Naive B cell (primary cell): ENCODE measurements around the gene MAST4. TPM values are rescaled to one million over a fixed set of nuclear protein-coding genes. Genes with fewer than 3 reads are reported as not detected.

Experiments
- ATAC-seq, 2 donors: fragments of 150-1000 bp; cut with Tn5 transposase; 2 replicates each; pipeline ENCODE4 v1.10.0; 2021; ENCODE audit warnings: low read depth in 2 of 2, mild to moderate bottlenecking in 2 of 2, moderate library complexity in 2 of 2
- DNase-seq: peaks from one replicate; pipeline ENCODE4 v3.0.0; 2022
- H3K27ac Mint-ChIP-seq, 6 donors: one replicate each; pipeline ENCODE4 v1.8.0; 2020 to 2022; ENCODE audit warnings: mild to moderate bottlenecking in 6 of 6, mixed read lengths in 6 of 6, moderate library complexity in 5 of 6, inconsistent platforms in 2 of 6
- H3K27me3 Mint-ChIP-seq, 3 donors: one replicate each; pipeline ENCODE4 v1.8.0; 2021 to 2022; ENCODE audit warnings: mixed read lengths in 3 of 3, mild to moderate bottlenecking in 1 of 3
- H3K36me3 Mint-ChIP-seq, 2 donors: one replicate each; pipeline ENCODE4 v1.8.0; 2020 to 2022; ENCODE audit warnings: mixed read lengths in 2 of 2, inconsistent platforms in 1 of 2, mild to moderate bottlenecking in 1 of 2
- H3K4me1 Mint-ChIP-seq, 3 donors: one replicate each; pipeline ENCODE4 v1.8.0; 2020 to 2022; ENCODE audit warnings: mixed read lengths in 3 of 3, inconsistent platforms in 1 of 3, mild to moderate bottlenecking in 1 of 3, moderate library complexity in 1 of 3
- H3K4me3 Mint-ChIP-seq, 8 donors: one replicate each; pipeline ENCODE4 v1.8.0; 2020 to 2022; ENCODE audit warnings: mild to moderate bottlenecking in 8 of 8, mixed read lengths in 8 of 8, moderate library complexity in 8 of 8, inconsistent platforms in 2 of 8
- H3K9me3 Mint-ChIP-seq, 7 donors: one replicate each; pipeline ENCODE4 v1.8.0; 2020 to 2022; ENCODE audit warnings: mixed read lengths in 7 of 7, mild to moderate bottlenecking in 5 of 7, inconsistent platforms in 2 of 7, moderate library complexity in 1 of 7
- polyA plus RNA-seq, 6 donors: library from polyadenylated mRNA; unstranded; fragments of 300-500 nt; fragmentation: Illumina TruSeq; gene quantifications; one replicate each; pipeline ENCODE4 v1.2.3, GENCODE V29; 2021; ENCODE audit warnings: low read depth in 6 of 6

Gene MAST4
- polyA plus RNA-seq, 6 donors from 2014 or later = 0.17 to 2.3 (median 1.3) TPM

DNA sequence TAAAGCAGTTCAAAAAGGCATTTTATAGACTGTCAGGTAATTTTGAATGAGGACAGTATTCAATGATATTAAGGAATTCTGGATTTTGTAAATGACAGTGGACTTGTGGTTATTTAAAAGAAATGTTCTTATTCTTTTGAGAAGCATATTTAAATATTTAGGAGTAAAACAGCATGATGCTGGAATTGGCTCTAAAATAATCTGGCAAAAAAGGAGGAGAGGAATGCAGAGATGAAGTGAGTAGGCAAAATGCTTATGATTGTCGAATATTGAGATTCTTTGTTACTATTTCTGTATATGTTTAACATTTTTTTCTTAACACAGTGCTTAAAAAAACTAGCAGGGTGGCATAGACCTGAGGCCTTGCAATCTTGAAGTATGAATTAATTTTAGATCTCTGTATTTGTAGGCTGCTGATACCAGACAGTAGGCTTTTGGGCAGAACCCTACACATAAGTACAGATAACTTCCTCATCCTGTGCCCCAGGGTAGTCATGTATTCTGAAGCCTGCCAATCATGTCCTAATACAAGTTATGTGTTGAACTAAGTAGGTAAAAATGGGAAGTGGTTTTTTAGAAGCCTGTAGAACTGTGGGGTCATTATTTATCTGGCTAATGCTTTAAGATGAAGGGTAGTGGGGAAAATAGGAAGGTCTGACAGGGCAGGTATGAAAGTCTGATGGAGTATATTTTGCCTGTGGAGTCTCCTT, 591.0 kb downstream of the MAST4 start:
- Mint-ChIP-seq H3K36me3 (peaks cover 63 to 78% of the 10 kb centered on the region in 2 donors), H3K9me3 (peaks cover 0 to 6% (median 2%) of the 10 kb centered on the region in 7 donors), H3K4me1 (peaks cover 73 to 88% (median 83%) of the 10 kb centered on the region in 3 donors), H3K4me3 (peak overlapping the region; percentile 61 to 98 (median 75)), H3K27ac (peak overlapping the region; percentile 53 to 96 (median 96)), H3K27me3 (no peaks in the 10 kb centered on the region)
- DNase-seq (peak; percentile 71), ATAC-seq (peak; percentile 100)

- no peak for ATAC-seq
- H3K27me3 Mint-ChIP-seq = no peaks in the 10 kb centered on the region
- H3K4me3 Mint-ChIP-seq = peak overlapping the region; percentile 67 to 98 (median 92)
- H3K27ac Mint-ChIP-seq = peak overlapping the region; percentile 29 to 96 (median 89)
- no peak for DNase-seq
- H3K9me3 Mint-ChIP-seq = peaks cover 2 to 12% (median 4%) of the 10 kb centered on the region in 7 donors
- peaks cover 79 to 88% (median 83%) of the 10 kb centered on the region in 3 donors for H3K4me1 Mint-ChIP-seq
- H3K36me3 Mint-ChIP-seq = peaks cover 62 to 81% of the 10 kb centered on the region in 2 donors
Observed at GRCh38 chr5:67188274-67189078, 592.3 kb downstream of the MAST4 start.

DNA sequence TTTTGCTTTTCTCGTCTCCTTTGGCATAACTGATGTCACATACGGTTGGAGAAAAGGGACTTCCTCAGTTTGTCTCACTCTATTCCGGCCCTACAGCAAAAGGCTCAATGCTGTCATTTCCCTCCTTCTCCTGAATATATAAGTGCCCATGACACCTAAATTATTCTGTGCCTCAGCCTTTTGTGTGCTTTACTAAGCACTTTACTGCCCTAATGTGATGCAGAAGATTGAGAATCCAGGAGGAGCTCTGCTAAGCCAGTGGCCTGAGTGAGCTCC, 592.8 kb downstream of the MAST4 start:
- Mint-ChIP-seq H3K9me3 (peaks cover 2 to 12% (median 4%) of the 10 kb centered on the region in 7 donors), H3K27ac (peak overlapping the region in 4 of 6 donors; percentile 4 to 96 (median 82)), H3K4me3 (peak overlapping the region; percentile 67 to 98 (median 92)), H3K4me1 (peaks cover 84 to 89% (median 88%) of the 10 kb centered on the region in 3 donors), H3K27me3 (no peaks in the 10 kb centered on the region), H3K36me3 (peaks cover 58 to 87% of the 10 kb centered on the region in 2 donors)
- DNase-seq (no peak), ATAC-seq (no peak)

DNA sequence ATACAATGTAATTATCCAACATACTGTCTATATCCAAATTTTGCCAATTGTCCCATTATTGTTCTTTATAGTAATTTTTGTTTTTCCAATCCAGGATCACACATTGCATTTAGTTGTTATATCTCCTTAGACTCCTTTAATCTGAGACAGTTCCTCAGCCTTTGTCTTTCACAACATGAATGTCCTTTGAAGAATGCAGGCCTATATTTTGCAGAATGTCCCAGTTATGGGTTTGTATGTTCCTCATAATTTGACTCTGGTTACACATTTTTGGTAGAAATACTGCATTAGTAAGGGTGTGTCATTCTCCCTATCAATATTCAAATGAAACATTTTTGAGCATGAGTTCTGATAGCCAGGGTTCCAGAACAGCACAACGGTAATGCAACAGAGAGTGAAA, 593.7 kb downstream of the MAST4 start:
- Mint-ChIP-seq H3K4me3 (peak overlapping the region; percentile 87 to 98 (median 92)), H3K9me3 (peaks cover 2 to 10% (median 4%) of the 10 kb centered on the region in 7 donors), H3K36me3 (peaks cover 65 to 95% of the 10 kb centered on the region in 2 donors), H3K27ac (peak overlapping the region in 4 of 6 donors; percentile 61 to 96 (median 88)), H3K4me1 (peaks cover 92 to 95% (median 93%) of the 10 kb centered on the region in 3 donors), H3K27me3 (no peaks in the 10 kb centered on the region)
- ATAC-seq (no peak), DNase-seq (no peak)

GRCh38 chr5:67190410-67190809, 594.2 kb downstream of the MAST4 start:
- ATAC-seq (no peak), DNase-seq (no peak)
- Mint-ChIP-seq H3K4me1 (peaks cover 88 to 92% (median 89%) of the 10 kb centered on the region in 3 donors), H3K27ac (peak overlapping the region in 5 of 6 donors; percentile 82 to 96 (median 89)), H3K36me3 (peaks cover 62 to 94% of the 10 kb centered on the region in 2 donors), H3K27me3 (no peaks in the 10 kb centered on the region), H3K9me3 (peaks cover 2 to 10% (median 4%) of the 10 kb centered on the region in 7 donors), H3K4me3 (peak overlapping the region; percentile 87 to 98 (median 92))

- peaks cover 2 to 10% (median 4%) of the 10 kb centered on the region in 7 donors for H3K9me3 Mint-ChIP-seq
- no peaks in the 10 kb centered on the region for H3K27me3 Mint-ChIP-seq
- peaks cover 66 to 97% of the 10 kb centered on the region in 2 donors for H3K36me3 Mint-ChIP-seq
- no peak for DNase-seq
- H3K4me1 Mint-ChIP-seq = peaks cover 89 to 96% (median 92%) of the 10 kb centered on the region in 3 donors
- peak overlapping the region in 5 of 6 donors; percentile 53 to 96 (median 88) for H3K27ac Mint-ChIP-seq
- H3K4me3 Mint-ChIP-seq = peak overlapping the region; percentile 87 to 98 (median 92)
- no peak for ATAC-seq
Observed at GRCh38 chr5:67190861-67191260, 594.7 kb downstream of the MAST4 start.

DNA sequence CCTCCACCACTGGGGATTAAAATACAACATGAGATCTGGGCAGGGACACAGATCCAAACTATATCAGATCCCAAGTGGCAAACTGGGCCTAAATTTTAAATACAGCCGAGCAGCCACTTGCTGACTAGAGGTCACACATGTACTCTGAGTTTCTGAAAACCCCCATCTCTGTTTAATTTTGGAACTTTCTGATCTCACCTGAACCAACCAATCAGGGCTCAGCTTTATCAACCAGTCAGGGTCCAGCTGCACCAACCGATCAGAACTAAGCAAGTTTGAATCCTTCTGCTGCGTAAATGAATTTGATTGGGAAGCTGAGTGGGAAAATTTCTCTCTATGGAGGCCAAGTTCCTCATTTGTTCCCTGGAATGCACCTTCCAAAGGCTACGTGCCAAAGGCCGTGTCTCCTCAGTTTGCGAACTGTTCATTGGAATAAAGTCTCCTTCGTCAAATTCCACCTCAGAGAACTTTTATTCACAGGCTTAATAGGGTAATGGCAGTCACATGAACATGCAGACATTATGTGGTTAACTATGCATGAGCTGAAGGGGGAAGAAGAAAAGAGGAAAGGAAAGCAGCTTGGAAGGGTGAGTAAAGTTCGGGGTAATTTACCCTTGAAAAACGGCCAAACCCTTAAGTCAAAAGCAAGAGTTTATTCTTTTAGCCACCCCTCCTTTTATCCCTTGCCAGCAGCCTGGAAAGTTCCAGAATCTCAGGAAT, 596.7 kb downstream of the MAST4 start:
- ATAC-seq = peak; percentile 71 to 74
- Mint-ChIP-seq H3K4me1 (peaks cover 82 to 88% (median 83%) of the 10 kb centered on the region in 3 donors), H3K27me3 (no peaks in the 10 kb centered on the region), H3K4me3 (peak overlapping the region; percentile 90 to 98 (median 95)), H3K27ac (peak overlapping the region; percentile 94 to 100 (median 98)), H3K9me3 (peaks cover 0 to 10% (median 3%) of the 10 kb centered on the region in 7 donors), H3K36me3 (peaks cover 46 to 78% of the 10 kb centered on the region in 2 donors)
- DNase-seq = peak; percentile 74

GRCh38 chr5:67193439-67193807, 597.2 kb downstream of the MAST4 start:
- Mint-ChIP-seq H3K4me3 (peak overlapping the region; percentile 90 to 98 (median 95)), H3K4me1 (peaks cover 80 to 87% (median 83%) of the 10 kb centered on the region in 3 donors), H3K27ac (peak overlapping the region; percentile 94 to 100 (median 98)), H3K9me3 (peaks cover 0 to 12% (median 3%) of the 10 kb centered on the region in 7 donors), H3K36me3 (peaks cover 46 to 73% of the 10 kb centered on the region in 2 donors), H3K27me3 (no peaks in the 10 kb centered on the region)
- DNase-seq (no peak), ATAC-seq (no peak)

- peak; percentile 66 for DNase-seq
- H3K4me1 Mint-ChIP-seq = peaks cover 78 to 84% (median 83%) of the 10 kb centered on the region in 3 donors
- peak overlapping the region; percentile 94 to 100 (median 98) for H3K27ac Mint-ChIP-seq
- peaks cover 46 to 65% of the 10 kb centered on the region in 2 donors for H3K36me3 Mint-ChIP-seq
- peak overlapping the region; percentile 90 to 98 (median 95) for H3K4me3 Mint-ChIP-seq
- H3K27me3 Mint-ChIP-seq = no peaks in the 10 kb centered on the region
- peak; percentile 39 to 42 for ATAC-seq
- H3K9me3 Mint-ChIP-seq = peaks cover 0 to 12% (median 3%) of the 10 kb centered on the region in 7 donors
Observed at GRCh38 chr5:67194166-67194565, 598.0 kb downstream of the MAST4 start.

GRCh38 chr5:67195406-67196275, 599.4 kb downstream of the MAST4 start:
- Mint-ChIP-seq H3K4me3 (peak overlapping the region; percentile 90 to 98 (median 95)), H3K4me1 (peaks cover 76 to 84% (median 82%) of the 10 kb centered on the region in 3 donors), H3K36me3 (peaks cover 36 to 53% of the 10 kb centered on the region in 2 donors), H3K27me3 (no peaks in the 10 kb centered on the region), H3K9me3 (peaks cover 0 to 12% (median 5%) of the 10 kb centered on the region in 7 donors), H3K27ac (peak overlapping the region; percentile 94 to 100 (median 98))
- ATAC-seq (peak; percentile 11 to 23), DNase-seq (no peak)

- peak; percentile 41 to 43 for ATAC-seq
- Mint-ChIP-seq H3K27ac (peak within 1 kb of the TSS; percentile 94 to 100 (median 98)), H3K4me3 (peak within 1 kb of the TSS; percentile 90 to 98 (median 95)), H3K4me1 (peaks cover 73 to 83% (median 82%) of the 10 kb centered on the region in 3 donors), H3K27me3 (no peaks in the 10 kb centered on the region), H3K9me3 (peaks cover 0 to 15% (median 5%) of the 10 kb centered on the region in 7 donors), H3K36me3 (peaks cover 28 to 43% of the 10 kb centered on the region in 2 donors)
- DNase-seq = peak; percentile 56
Observed at GRCh38 chr5:67196537-67197059, 600.4 kb downstream of the MAST4 start, which contains the start of gene CD180. Gene CD180, minus strand, starts transcription at chr5:67196799. Its CDS starts 158 bp downstream, at chr5:67196641.

- peak overlapping the region; percentile 94 to 100 (median 98) for H3K27ac Mint-ChIP-seq
- H3K36me3 Mint-ChIP-seq = peaks cover 21 to 34% of the 10 kb centered on the region in 2 donors
- no peaks in the 10 kb centered on the region for H3K27me3 Mint-ChIP-seq
- H3K4me3 Mint-ChIP-seq = peak overlapping the region; percentile 90 to 98 (median 95)
- DNase-seq = no peak
- peaks cover 0 to 12% (median 5%) of the 10 kb centered on the region in 7 donors for H3K9me3 Mint-ChIP-seq
- peaks cover 68 to 82% (median 73%) of the 10 kb centered on the region in 3 donors for H3K4me1 Mint-ChIP-seq
- no peak for ATAC-seq
Observed at GRCh38 chr5:67197536-67197935, 601.3 kb downstream of the MAST4 start.
